Measurements from ENCODE around the gene SUDS3. TPM values are rescaled to one million over a fixed set of nuclear protein-coding genes. Genes with fewer than 3 reads are reported as not detected.
"Not testable (repeated sequence)": the region's sequence is repeated elsewhere in the genome, so short reads cannot be mapped to it uniquely, and the experiment has no call there.

Gene SUDS3
- total RNA-seq, result 38.2 TPM

- intact Hi-C loops (cut with DNase I), result loop anchor here (5.0 to 10.0 kb wide), 2 partner anchors 184 to 242 kb away; partner anchors contain the start of gene PEBP1
- ATAC-seq, result peak; percentile 62
- DNase-seq (ENCODE audit: low spot score), result peak; percentile 97
Observed at GRCh38 chr12:118376089-118377020, at the start of gene SUDS3. TSS of gene SUDS3 (plus strand) at chr12:118376555. CDS start at chr12:118376692, 137 bp downstream.

GRCh38 chr12:118326991-118327390 is 49.4 kb upstream of the SUDS3 start:
- no peak for ATAC-seq

GRCh38 chr12:118327391-118327790 is 49.0 kb upstream of the SUDS3 start:
- intact Hi-C loops (cut with DNase I), result no loop called here
- ATAC-seq, result no peak
- DNase-seq (ENCODE audit: low spot score), result no peak

More at GRCh38 chr12:118326991-118327390, 49.4 kb upstream of the SUDS3 start:
- no peak for DNase-seq (ENCODE audit: low spot score)
- intact Hi-C loops (cut with DNase I), result no loop called here

- DNase-seq (ENCODE audit: low spot score) (no peak), ATAC-seq (no peak)
- intact Hi-C loops (cut with DNase I), result no loop called here
Observed at GRCh38 chr12:118328486-118329330, 47.6 kb upstream of the SUDS3 start.

GRCh38 chr12:118330421-118331018 is 45.8 kb upstream of the SUDS3 start:
- ATAC-seq (peak; percentile 75), DNase-seq (ENCODE audit: low spot score) (no peak)
- intact Hi-C loops (cut with DNase I), result no loop called here

GRCh38 chr12:118332511-118332910 is 43.8 kb upstream of the SUDS3 start:
- no peak for DNase-seq (ENCODE audit: low spot score)
- no peak for ATAC-seq
- intact Hi-C loops (cut with DNase I), result no loop called here

GRCh38 chr12:118334241-118334640 is 42.1 kb upstream of the SUDS3 start:
- no peak for ATAC-seq
- DNase-seq (ENCODE audit: low spot score), result no peak
- intact Hi-C loops (cut with DNase I), result no loop called here

GRCh38 chr12:118334939-118335567 is 41.3 kb upstream of the SUDS3 start:
- intact Hi-C loops (cut with DNase I), result no loop called here
- ATAC-seq (no peak), DNase-seq (ENCODE audit: low spot score) (no peak)

GRCh38 chr12:118336123-118336522 is 40.2 kb upstream of the SUDS3 start:
- intact Hi-C loops (cut with DNase I), result no loop called here
- no peak for DNase-seq (ENCODE audit: low spot score)

GRCh38 chr12:118337194-118337838 is 39.0 kb upstream of the SUDS3 start:
- DNase-seq (ENCODE audit: low spot score), result no peak
- intact Hi-C loops (cut with DNase I), result no loop called here
- ATAC-seq, result no peak

More at GRCh38 chr12:118336123-118336522, 40.2 kb upstream of the SUDS3 start:
- no peak for ATAC-seq

- intact Hi-C loops (cut with DNase I), result no loop called here
- DNase-seq (ENCODE audit: low spot score), result no peak
- no peak for ATAC-seq
Observed at GRCh38 chr12:118342090-118342489, 34.3 kb upstream of the SUDS3 start.

- DNase-seq (ENCODE audit: low spot score), result no peak
- intact Hi-C loops (cut with DNase I), result no loop called here
- no peak for ATAC-seq
Observed at GRCh38 chr12:118344829-118345228, 31.5 kb upstream of the SUDS3 start.

- ATAC-seq, result no peak
- no peak for DNase-seq (ENCODE audit: low spot score)
- intact Hi-C loops (cut with DNase I), result no loop called here
Observed at GRCh38 chr12:118345355-118345754, 31.0 kb upstream of the SUDS3 start.

GRCh38 chr12:118346895-118347294 is 29.5 kb upstream of the SUDS3 start:
- DNase-seq (ENCODE audit: low spot score), result no peak
- intact Hi-C loops (cut with DNase I), result no loop called here
- ATAC-seq, result no peak

- DNase-seq (ENCODE audit: low spot score) (no peak), ATAC-seq (no peak)
- intact Hi-C loops (cut with DNase I), result no loop called here
Observed at GRCh38 chr12:118347916-118348315, 28.4 kb upstream of the SUDS3 start.

GRCh38 chr12:118350908-118351559 is 25.3 kb upstream of the SUDS3 start:
- ATAC-seq (no peak), DNase-seq (ENCODE audit: low spot score) (no peak)
- intact Hi-C loops (cut with DNase I), result no loop called here

GRCh38 chr12:118353721-118354120 is 22.6 kb upstream of the SUDS3 start:
- no peak for DNase-seq (ENCODE audit: low spot score)
- no peak for ATAC-seq
- intact Hi-C loops (cut with DNase I), result no loop called here

GRCh38 chr12:118354503-118354902 is 21.9 kb upstream of the SUDS3 start:
- DNase-seq (ENCODE audit: low spot score); ATAC-seq; intact Hi-C loops (cut with DNase I): not testable (repeated sequence)

Data from sciatic nerve (tissue), 2 donors.